OCI-LY1 (cell line): ENCODE measurements around the gene MBNL2.

Experiments used
- EZH2 ChIP-seq: fragments of 200-600 bp; sonication (generic), shearing (Covaris generic); IDR thresholded peaks from 2 replicates; pipeline ENCODE4 v1.8.0; 2017; ENCODE audit warnings: borderline replicate concordance, mixed run types, mild to moderate bottlenecking, antibody characterized with exemption, low read length, moderate library complexity, mixed read lengths
- TF ChIP-seq, protein P1 (sequence below): fragments of 200-600 bp; sonication (generic), shearing (Covaris generic); IDR thresholded peaks from 2 replicates; pipeline ENCODE4 v1.5.1; 2017; ENCODE audit warnings: mild to moderate bottlenecking, antibody characterized with exemption, low read length, moderate library complexity, mixed read lengths

GRCh38 chr13:97387890-97388289, 165.8 kb downstream of the MBNL2 start:
- TF ChIP-seq, protein P1, sequence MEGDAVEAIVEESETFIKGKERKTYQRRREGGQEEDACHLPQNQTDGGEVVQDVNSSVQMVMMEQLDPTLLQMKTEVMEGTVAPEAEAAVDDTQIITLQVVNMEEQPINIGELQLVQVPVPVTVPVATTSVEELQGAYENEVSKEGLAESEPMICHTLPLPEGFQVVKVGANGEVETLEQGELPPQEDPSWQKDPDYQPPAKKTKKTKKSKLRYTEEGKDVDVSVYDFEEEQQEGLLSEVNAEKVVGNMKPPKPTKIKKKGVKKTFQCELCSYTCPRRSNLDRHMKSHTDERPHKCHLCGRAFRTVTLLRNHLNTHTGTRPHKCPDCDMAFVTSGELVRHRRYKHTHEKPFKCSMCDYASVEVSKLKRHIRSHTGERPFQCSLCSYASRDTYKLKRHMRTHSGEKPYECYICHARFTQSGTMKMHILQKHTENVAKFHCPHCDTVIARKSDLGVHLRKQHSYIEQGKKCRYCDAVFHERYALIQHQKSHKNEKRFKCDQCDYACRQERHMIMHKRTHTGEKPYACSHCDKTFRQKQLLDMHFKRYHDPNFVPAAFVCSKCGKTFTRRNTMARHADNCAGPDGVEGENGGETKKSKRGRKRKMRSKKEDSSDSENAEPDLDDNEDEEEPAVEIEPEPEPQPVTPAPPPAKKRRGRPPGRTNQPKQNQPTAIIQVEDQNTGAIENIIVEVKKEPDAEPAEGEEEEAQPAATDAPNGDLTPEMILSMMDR: no peak
- TF ChIP-seq EZH2: no peak
